ENCODE data around the gene GFPT1.
"Not testable (repeated sequence)": the region's sequence is repeated elsewhere in the genome, so short reads cannot be mapped to it uniquely, and the experiment has no call there.

DNA sequence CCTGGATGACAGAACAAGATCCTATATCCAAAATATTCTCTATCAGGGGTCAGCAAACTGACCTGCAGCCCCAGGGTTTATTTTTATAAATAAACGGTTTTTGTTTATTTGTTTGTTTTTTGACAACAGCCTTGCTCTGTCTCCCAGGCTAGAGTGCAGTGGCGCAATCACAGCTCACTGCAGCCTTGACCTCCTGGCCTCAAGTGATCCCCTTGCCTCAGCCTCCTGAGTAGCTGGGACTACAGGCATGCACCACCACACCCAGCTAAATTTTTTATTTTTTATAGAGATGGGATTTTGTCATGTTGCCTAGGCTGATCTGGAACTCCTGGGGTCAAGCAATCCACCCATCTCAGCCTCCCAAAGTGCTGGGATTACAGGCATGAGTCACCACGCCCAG lies 32.1 kb downstream of the GFPT1 start:
- not testable (repeated sequence) for TF ChIP-seq POLR2AphosphoS5 (IDR thresholded peaks at IDR 0.05; ENCODE audit: borderline replicate concordance, low read depth, low read length); EZH2 (IDR thresholded peaks at IDR 0.05); FOXP2 (optimal IDR thresholded peaks at IDR 0.05; ENCODE audit: control extremely low read depth, extremely low read length, insufficient read depth)
